Measurements from ENCODE around the gene LILRA2.
"Not testable (repeated sequence)": the region's sequence is repeated elsewhere in the genome, so short reads cannot be mapped to it uniquely, and the experiment has no call there.

Gene LILRA2

GRCh38 chr19:54570316-54570715, 3.3 kb upstream of the LILRA2 start:
- in situ Hi-C loops (cut with MboI; ENCODE audit: low sequenced_read_pairs): no loop called here

DNA sequence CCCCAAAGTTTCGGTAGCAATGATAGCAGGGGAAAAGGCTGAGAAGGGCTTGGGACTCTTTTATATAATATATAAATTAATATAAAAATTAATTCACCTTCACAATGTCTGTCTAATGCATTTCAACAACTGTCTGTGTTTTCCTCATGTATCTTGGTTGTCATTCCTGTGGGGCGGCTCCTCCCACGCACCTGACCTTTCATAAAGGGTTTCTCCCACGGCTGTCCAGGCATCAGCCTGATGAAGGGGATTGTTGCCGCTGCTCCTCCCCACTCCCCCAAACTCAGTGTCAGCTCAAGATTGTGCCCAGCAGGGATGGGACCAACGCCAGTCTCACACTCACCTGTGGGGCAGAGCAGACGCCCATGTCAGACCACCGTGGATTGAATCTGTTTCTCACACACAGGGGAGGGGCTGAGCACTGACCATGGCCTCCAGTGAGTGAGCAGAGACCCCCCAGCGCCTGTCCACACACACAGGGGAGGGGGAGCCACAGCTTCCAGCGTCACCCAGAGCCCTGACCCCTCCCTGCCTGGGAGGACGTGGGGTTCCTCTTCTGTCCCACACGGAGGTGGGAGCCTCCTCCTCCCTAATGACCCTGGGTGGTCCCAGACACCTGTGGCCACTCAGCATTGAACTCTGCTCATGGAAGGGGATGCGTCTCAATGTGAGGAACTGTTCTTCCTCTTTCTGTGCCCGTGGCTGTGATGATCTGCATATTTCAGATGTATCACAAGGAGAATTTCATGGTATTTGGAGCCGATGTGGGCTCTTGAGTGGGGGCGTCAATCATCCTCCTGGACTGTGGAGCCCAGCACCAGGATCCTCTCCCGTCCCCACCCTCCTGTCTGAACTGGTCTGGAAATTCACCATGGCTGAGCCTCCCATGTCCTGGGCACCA, 1.6 kb upstream of the LILRA2 start:
- in situ Hi-C loops (cut with MboI; ENCODE audit: low sequenced_read_pairs): not testable (repeated sequence)

GRCh38 chr19:54572696-54573311, 786 bp upstream of the LILRA2 start:
- in situ Hi-C loops (cut with MboI; ENCODE audit: low sequenced_read_pairs): no loop called here

GRCh38 chr19:54574051-54574450, 461 bp downstream of the LILRA2 start:
- in situ Hi-C loops (cut with MboI; ENCODE audit: low sequenced_read_pairs): no loop called here

DNA sequence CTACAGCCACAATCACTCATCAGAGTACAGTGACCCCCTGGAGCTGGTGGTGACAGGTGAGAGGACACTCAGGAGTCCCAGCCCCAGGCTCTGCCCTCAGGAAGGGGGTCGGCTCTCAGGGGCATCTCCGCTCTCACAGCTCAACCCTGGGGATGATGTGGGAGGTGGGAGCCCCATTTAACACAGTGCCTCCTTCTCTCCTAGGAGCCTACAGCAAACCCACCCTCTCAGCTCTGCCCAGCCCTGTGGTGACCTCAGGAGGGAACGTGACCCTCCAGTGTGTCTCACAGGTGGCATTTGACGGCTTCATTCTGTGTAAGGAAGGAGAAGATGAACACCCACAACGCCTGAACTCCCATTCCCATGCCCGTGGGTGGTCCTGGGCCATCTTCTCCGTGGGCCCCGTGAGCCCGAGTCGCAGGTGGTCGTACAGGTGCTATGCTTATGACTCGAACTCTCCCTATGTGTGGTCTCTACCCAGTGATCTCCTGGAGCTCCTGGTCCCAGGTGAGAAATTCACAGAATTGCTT, 1.0 kb downstream of the LILRA2 start:
- in situ Hi-C loops (cut with MboI; ENCODE audit: low sequenced_read_pairs): no loop called here

DNA sequence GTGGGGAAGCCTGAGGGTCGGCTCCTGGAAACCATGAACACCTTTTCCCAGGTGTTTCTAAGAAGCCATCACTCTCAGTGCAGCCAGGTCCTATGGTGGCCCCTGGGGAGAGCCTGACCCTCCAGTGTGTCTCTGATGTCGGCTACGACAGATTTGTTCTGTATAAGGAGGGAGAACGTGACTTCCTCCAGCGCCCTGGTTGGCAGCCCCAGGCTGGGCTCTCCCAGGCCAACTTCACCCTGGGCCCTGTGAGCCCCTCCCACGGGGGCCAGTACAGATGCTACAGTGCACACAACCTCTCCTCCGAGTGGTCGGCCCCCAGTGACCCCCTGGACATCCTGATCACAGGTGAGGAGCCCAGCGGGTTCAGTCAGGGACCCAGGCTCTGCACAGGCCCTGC, 1.6 kb downstream of the LILRA2 start:
- in situ Hi-C loops (cut with MboI; ENCODE audit: low sequenced_read_pairs): not testable (repeated sequence)

GRCh38 chr19:54576411-54576976, 2.9 kb downstream of the LILRA2 start:
- in situ Hi-C loops (cut with MboI; ENCODE audit: low sequenced_read_pairs): no loop called here

- in situ Hi-C loops (cut with MboI; ENCODE audit: low sequenced_read_pairs): no loop called here
Measured at GRCh38 chr19:54577334-54577733, 3.7 kb downstream of the LILRA2 start.

DNA sequence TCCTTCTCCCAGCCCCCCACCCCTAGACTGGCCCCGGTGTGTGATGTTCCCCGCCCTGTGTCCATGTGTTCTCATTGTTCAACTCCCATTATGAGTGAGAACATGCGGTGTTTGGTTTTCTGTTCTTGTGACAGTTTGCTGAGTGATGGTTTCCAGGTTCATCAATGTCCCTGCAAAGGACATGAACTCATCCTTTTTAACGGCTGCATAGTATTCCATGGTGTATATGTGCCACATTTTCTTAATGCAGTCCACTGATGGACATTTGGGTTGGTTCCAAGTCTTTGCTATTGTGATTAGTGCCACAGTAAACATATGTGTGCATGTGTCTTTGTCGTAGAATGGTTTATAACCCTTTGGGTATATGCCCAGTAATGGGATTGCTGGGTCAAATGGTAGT, 4.7 kb downstream of the LILRA2 start:
- in situ Hi-C loops (cut with MboI; ENCODE audit: low sequenced_read_pairs): not testable (repeated sequence)

GRCh38 chr19:54586397-54586796, 12.8 kb downstream of the LILRA2 start:
- in situ Hi-C loops (cut with MboI; ENCODE audit: low sequenced_read_pairs): no loop called here

GRCh38 chr19:54587026-54587425, 13.4 kb downstream of the LILRA2 start:
- in situ Hi-C loops (cut with MboI; ENCODE audit: low sequenced_read_pairs): no loop called here

GRCh38 chr19:54593445-54593844, 19.9 kb downstream of the LILRA2 start, which contains the start of gene LILRA1:
LILRA1 (plus strand) TSS chr19:54593632; CDS start chr19:54594245, 613 bp downstream.
- in situ Hi-C loops (cut with MboI; ENCODE audit: low sequenced_read_pairs): not testable (repeated sequence)

- in situ Hi-C loops (cut with MboI; ENCODE audit: low sequenced_read_pairs): not testable (repeated sequence)
Measured at GRCh38 chr19:54593931-54594626, 20.5 kb downstream of the LILRA2 start.

DNA sequence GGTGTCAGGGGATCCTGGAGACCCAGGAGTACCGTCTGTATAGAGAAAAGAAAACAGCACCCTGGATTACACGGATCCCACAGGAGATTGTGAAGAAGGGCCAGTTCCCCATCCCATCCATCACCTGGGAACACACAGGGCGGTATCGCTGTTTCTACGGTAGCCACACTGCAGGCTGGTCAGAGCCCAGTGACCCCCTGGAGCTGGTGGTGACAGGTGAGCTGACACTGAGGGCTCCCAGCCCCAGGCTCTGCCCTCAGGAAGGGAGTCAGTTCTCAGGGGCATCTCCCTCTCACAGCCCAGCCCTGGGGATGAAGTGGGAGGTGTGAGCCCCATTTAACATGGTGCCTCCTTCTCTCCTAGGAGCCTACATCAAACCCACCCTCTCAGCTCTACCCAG, 21.1 kb downstream of the LILRA2 start:
- in situ Hi-C loops (cut with MboI; ENCODE audit: low sequenced_read_pairs): no loop called here

DNA sequence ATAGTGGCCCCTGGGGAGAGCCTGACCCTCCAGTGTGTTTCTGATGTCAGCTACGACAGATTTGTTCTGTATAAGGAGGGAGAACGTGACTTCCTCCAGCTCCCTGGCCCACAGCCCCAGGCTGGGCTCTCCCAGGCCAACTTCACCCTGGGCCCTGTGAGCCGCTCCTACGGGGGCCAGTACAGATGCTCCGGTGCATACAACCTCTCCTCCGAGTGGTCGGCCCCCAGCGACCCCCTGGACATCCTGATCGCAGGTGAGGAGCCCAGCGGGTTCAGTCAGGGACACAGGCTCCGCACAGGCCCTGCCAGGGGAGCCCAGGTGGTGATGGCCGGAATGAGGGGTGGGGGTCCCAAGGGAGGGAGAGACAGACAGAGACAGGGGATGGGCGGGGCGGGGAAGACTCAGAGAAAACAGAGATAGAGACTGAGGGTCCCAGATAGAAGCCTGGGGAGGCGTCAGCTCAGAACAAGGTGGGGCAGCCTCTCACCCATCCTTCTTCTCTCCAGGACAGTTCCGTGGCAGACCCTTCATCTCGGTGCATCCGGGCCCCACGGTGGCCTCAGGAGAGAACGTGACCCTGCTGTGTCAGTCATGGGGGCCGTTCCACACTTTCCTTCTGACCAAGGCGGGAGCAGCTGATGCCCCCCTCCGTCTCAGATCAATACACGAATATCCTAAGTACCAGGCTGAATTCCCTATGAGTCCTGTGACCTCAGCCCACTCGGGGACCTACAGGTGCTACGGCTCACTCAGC, 22.3 kb downstream of the LILRA2 start:
- in situ Hi-C loops (cut with MboI; ENCODE audit: low sequenced_read_pairs): not testable (repeated sequence)

- in situ Hi-C loops (cut with MboI; ENCODE audit: low sequenced_read_pairs): no loop called here
Measured at GRCh38 chr19:54600212-54600611, 26.6 kb downstream of the LILRA2 start.

DNA sequence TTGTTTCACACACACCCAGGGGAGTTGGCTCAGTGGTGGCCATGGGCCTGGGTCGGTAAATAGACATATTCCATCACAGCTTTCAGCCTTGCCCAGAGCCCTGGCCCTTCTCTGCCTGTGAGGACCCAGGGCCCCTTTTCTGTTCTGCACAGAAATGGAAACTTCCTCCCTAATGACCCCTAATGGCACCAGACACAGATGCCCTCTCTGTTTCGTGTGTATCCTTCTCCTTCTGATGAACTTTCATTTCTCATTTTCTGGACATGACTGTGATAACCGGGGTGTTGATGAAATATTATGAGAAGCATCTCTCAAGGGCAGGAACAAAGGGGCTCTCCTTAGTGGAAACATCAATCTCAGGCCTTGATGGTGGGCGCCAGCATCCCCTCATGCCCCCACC, 32.6 kb downstream of the LILRA2 start:
- in situ Hi-C loops (cut with MboI; ENCODE audit: low sequenced_read_pairs): no loop called here

DNA sequence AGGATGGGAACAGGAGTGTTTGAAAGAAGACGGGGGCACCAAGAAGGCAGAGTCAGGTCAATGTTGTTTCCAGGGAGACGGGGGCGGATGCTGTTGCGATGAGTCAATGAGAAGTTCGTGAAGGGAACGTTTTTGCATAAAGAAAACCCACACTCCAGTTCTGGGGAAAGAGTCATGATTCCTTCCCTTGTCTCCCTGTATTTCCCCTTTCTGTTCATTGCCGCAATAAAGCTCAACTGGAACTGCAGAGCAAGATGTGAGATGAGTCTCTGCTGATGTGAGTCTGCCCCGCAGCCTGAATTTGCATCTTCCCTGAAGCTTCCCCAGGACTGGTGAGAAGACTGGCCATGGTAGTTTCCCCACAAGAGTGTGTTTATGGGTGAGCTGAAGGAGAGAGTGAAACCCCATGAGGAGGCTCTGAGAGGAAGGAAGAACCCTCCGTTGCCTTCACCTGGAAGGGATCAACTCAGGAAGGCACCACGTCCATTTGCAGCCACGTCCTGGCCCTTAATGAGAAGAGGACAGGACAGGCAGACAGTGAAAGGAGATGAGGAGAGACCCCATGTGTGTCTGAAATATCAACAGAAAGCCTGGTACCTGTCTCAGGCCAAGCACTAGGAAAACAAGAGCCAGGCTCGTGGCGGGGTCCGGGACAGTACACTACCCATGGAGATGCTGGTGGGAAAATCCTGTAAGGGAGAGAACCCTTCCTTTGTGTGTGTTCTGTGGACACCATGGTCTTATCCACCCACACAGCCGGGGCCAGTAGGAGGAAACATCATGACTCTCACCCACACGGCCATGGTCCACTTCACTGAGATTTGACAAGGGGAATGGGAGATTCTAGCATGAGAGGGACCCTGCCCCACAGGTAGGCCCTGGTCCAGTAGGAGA, 33.5 kb downstream of the LILRA2 start:
- in situ Hi-C loops (cut with MboI; ENCODE audit: low sequenced_read_pairs): no loop called here

DNA sequence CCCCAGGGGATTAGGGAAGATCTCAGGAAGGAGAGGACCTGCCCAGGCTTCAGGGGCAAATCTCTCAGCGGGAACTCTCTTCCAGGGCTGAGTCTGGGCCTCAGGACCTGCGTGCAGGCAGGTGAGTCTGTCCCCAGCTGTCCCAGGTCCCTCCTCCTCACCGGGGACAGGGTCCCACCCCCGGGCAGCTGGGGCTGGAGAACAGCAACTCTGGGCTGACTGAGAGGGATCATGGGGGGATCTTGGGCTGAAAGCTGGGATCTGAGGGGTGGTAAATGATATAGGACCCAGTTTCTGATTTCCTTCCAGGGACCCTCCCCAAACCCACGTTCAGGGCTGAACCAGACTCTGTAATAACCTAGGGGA, 34.2 kb downstream of the LILRA2 start:
- in situ Hi-C loops (cut with MboI; ENCODE audit: low sequenced_read_pairs): no loop called here

Data from HL-60/S4 treated with phorbol 12-myristate 13-acetate at 8.2 ng/mL for 4 days and 3 days (cell line).